Endothelial cell of umbilical vein (primary cell): Measurements from ENCODE around the gene SPPL2B. TPM values are rescaled to one million over a fixed set of nuclear protein-coding genes. Genes with fewer than 3 reads are reported as not detected.

Source experiments
- BruUV-seq: library from RNA; stranded (reverse); fragments of 400-500 nt; replicated peaks from 2 replicates; lab custom pipeline; 2021; lab: Mats Ljungman, UMichigan
- CTCF ChIA-PET: fragments of 300-600, 350-600 bp; sonication (Branson Sonifier 250); formaldehyde crosslinking; loops from one replicate; lab custom pipeline; 2021; ENCODE audit warnings: antibody characterized with exemption, inconsistent platforms; lab: Charles Lee
- POLR2A ChIA-PET: fragments of 300-600, 350-600 bp; sonication (Branson Sonifier 250); formaldehyde crosslinking; loops from one replicate; lab custom pipeline; 2021; ENCODE audit warnings: antibody characterized with exemption, inconsistent platforms; lab: Charles Lee
- DNase-seq: peaks from one replicate; pipeline ENCODE4 v3.0.0-alpha.2; 2011; ENCODE audit warnings: low read depth, low spot score
- FAIRE-seq: peaks from 2 replicates; lab custom pipeline; 2011; peaks lifted over from hg19 to GRCh38; lab: Jason Lieb, UNC
- H2AFZ ChIP-seq: 2 replicates; pipeline ENCODE4 v1.6.0; 2012; ENCODE audit warnings: low read depth, low read length, control low read depth, inconsistent platforms
- H3K27ac ChIP-seq: 2 replicates; pipeline ENCODE4 v1.5.1; 2011; ENCODE audit warnings: low read depth, mild to moderate bottlenecking, control low read depth, low read length, moderate library complexity; ENCODE audit not compliant: insufficient read depth
- H3K27me3 ChIP-seq, 2 experiments: 2 replicates each; pipeline versions ENCODE4 v1.6.0 to v1.6.1; 2011; ENCODE audit warnings: low read length in 2 of 2, mixed read lengths in 1 of 2; ENCODE audit not compliant: control insufficient read depth in 2 of 2, insufficient read depth in 2 of 2
- H3K36me3 ChIP-seq, 2 experiments: 2 replicates in 1 of 2; 3 replicates in 1 of 2; pipeline ENCODE4 v1.5.1; 2011; ENCODE audit warnings: low read length in 2 of 2, mild to moderate bottlenecking in 1 of 2, moderate library complexity in 1 of 2; ENCODE audit not compliant: control insufficient read depth in 2 of 2, insufficient read depth in 2 of 2; ENCODE audit errors: extremely low read depth in 1 of 2
- H3K4me1 ChIP-seq: 3 replicates; pipeline ENCODE4 v1.5.1; 2011; ENCODE audit warnings: mild to moderate bottlenecking, low read length; ENCODE audit not compliant: control insufficient read depth, insufficient read depth; ENCODE audit errors: extremely low read depth
- H3K4me2 ChIP-seq: 2 replicates; pipeline ENCODE4 v1.6.1; 2011; ENCODE audit warnings: low read length, control low read depth, mixed read lengths; ENCODE audit not compliant: insufficient read depth
- H3K4me3 ChIP-seq, 3 experiments: fragments of 200-600 bp in 1 of 3; sonication (generic), shearing (Covaris generic) in 1 of 3; replicated peaks in 1 of 3; 2 replicates each; pipeline ENCODE4 v1.5.1; 2011 to 2016; ENCODE audit warnings: control low read depth in 3 of 3, low read length in 3 of 3, mild to moderate bottlenecking in 2 of 3, inconsistent platforms in 1 of 3, low read depth in 1 of 3, moderate library complexity in 1 of 3; ENCODE audit not compliant: insufficient read depth in 1 of 3
- H3K79me2 ChIP-seq: 2 replicates; pipeline ENCODE4 v1.6.0; 2012; ENCODE audit warnings: low read length, inconsistent platforms; ENCODE audit not compliant: control insufficient read depth, insufficient read depth
- H3K9ac ChIP-seq: replicated peaks from 2 replicates; pipeline ENCODE3; 2011; ENCODE audit warnings: low read length, control low read depth; ENCODE audit not compliant: insufficient read depth; ENCODE audit errors: extremely low read depth
- H3K9me1 ChIP-seq: replicated peaks from 3 replicates; pipeline ENCODE4 v1.6.0; 2011; ENCODE audit warnings: mild to moderate bottlenecking, low read length; ENCODE audit not compliant: control insufficient read depth, insufficient read depth; ENCODE audit errors: extremely low read depth
- H3K9me3 ChIP-seq: replicated peaks from 2 replicates; pipeline ENCODE4 v1.5.1; 2012; ENCODE audit warnings: low read length, inconsistent platforms; ENCODE audit not compliant: control insufficient read depth, insufficient read depth
- H4K20me1 ChIP-seq: replicated peaks from 2 replicates; pipeline ENCODE3; 2011; ENCODE audit warnings: mild to moderate bottlenecking, low read length; ENCODE audit not compliant: control insufficient read depth, insufficient read depth; ENCODE audit errors: extremely low read depth
- CTCF ChIP-seq, 2 donors: IDR thresholded peaks; 1 replicate in 1 of 2; 2 replicates in 1 of 2; pipeline ENCODE4 v1.5.1; 2011; ENCODE audit warnings: low read length in 2 of 2, mild to moderate bottlenecking in 2 of 2, moderate library complexity in 2 of 2, control low read depth in 1 of 2, inconsistent platforms in 1 of 2, low read depth in 1 of 2; ENCODE audit not compliant: insufficient read depth in 1 of 2; ENCODE audit errors: extremely low read depth in 1 of 2
- EZH2 ChIP-seq: IDR thresholded peaks from 2 replicates; pipeline ENCODE4 v1.6.1; 2012; ENCODE audit warnings: borderline replicate concordance, low read depth, mild to moderate bottlenecking, moderate library complexity, low read length, inconsistent platforms; ENCODE audit not compliant: severe bottlenecking
- FOS ChIP-seq: IDR thresholded peaks from 2 replicates; pipeline ENCODE4 v1.6.1; 2011; ENCODE audit warnings: mild to moderate bottlenecking, low read length, moderate library complexity, borderline replicate concordance; ENCODE audit not compliant: insufficient read depth
- GATA2 ChIP-seq: IDR thresholded peaks from 2 replicates; pipeline ENCODE4 v1.7.0; 2011; ENCODE audit warnings: low read depth, mild to moderate bottlenecking, moderate library complexity, mixed read lengths, low read length; ENCODE audit not compliant: insufficient read length, insufficient read depth
- JUN ChIP-seq: IDR thresholded peaks from 2 replicates; pipeline ENCODE4 v1.6.1; 2011; ENCODE audit warnings: borderline replicate concordance, low read depth; ENCODE audit not compliant: insufficient read length, insufficient read depth
- MAX ChIP-seq: IDR thresholded peaks from 2 replicates; pipeline ENCODE4 v1.6.1; 2011; ENCODE audit not compliant: insufficient read depth, insufficient read length
- MYC ChIP-seq: IDR thresholded peaks from one replicate; pipeline ENCODE4 v1.6.1; 2011; ENCODE audit warnings: mild to moderate bottlenecking, low read depth, low read length
- POLR2A ChIP-seq: IDR thresholded peaks from 2 replicates; pipeline ENCODE4 v1.6.1; 2012; ENCODE audit warnings: low read depth, mild to moderate bottlenecking, control low read depth, low read length
- POLR2AphosphoS5 ChIP-seq: IDR thresholded peaks from 2 replicates; pipeline ENCODE4 v1.6.1; 2012; ENCODE audit warnings: low read depth, mild to moderate bottlenecking, control low read depth, low read length, moderate library complexity; ENCODE audit not compliant: insufficient read depth
- dilution Hi-C: fragments of 300-500 bp; cut with MboI; formaldehyde crosslinking; loops from one replicate; pipeline ENCODE4 v1.15.0; 2019; ENCODE audit warnings: low sequenced_read_pairs; ENCODE audit not compliant: extremely low pct_ligation_motif_present
- intact Hi-C: fragments of 100-400 bp; cut with micrococcal nuclease; formaldehyde crosslinking; loops from one replicate; pipeline ENCODE4 v1.10.0; 2022
- polyA plus RNA-seq, 4 experiments: library from polyadenylated mRNA; depleted of rRNA in 3 of 4; stranded (reverse) in 3 of 4; unstranded in 1 of 4; fragments of >200 nt; gene quantifications; 2 replicates each; pipeline versions ENCODE4 v1.2.1 to v1.2.3, GENCODE V29; 2011 to 2012; ENCODE audit warnings: missing spikeins in 1 of 4
- total RNA-seq: library from RNA; stranded (reverse); gene quantifications from 2 replicates; pipeline ENCODE4 v1.2.3, GENCODE V29; 2021

Gene SPPL2B
- total and polyA plus RNA-seq, 2 donors (not counting 3 experiments of a cell fraction or from before 2014, with no cell fraction given): 60.7 to 62.7 TPM

- H3K79me2 ChIP-seq: no peaks in the 10 kb centered on the region
- H3K36me3 ChIP-seq: no peaks in the 10 kb centered on the region
- H3K9me1 ChIP-seq: no peaks in the 10 kb centered on the region
- no peak overlapping the region for H3K27ac ChIP-seq
- no peak overlapping the region for H3K9ac ChIP-seq
- no peak for FAIRE-seq
- no peak overlapping the region for H3K4me2 ChIP-seq
- no peaks in the 10 kb centered on the region for H3K4me1 ChIP-seq
- no peaks in the 10 kb centered on the region for H4K20me1 ChIP-seq
- peaks cover under 1 to 10% of the 10 kb centered on the region in 2 experiments for H3K27me3 ChIP-seq
- dilution Hi-C loops: no loop called here
- POLR2A ChIA-PET: no interaction called here
- TF ChIP-seq MAX (no peak), MYC (no peak), POLR2AphosphoS5 (no peak), JUN (no peak), EZH2 (no peak), GATA2 (no peak), POLR2A (no peak), FOS (no peak), CTCF (IDR thresholded peaks at IDR 0.05; ENCODE audit: extremely low read depth in 1 of 2, insufficient read depth in 1 of 2, low read depth in 1 of 2, low read length in 2 of 2) (no peak)
- H3K9me3 ChIP-seq: peaks cover 2% of the 10 kb centered on the region
- CTCF ChIA-PET: interaction anchor here (1.2 to 3.0 kb wide), 5 partner anchors 10 to 294 kb away, joined by 3 to 36 read pairs (median 8); no protein-coding TSS in a partner anchor
- no peak overlapping the region for H3K4me3 ChIP-seq
- H2AFZ ChIP-seq: no peak overlapping the region
- no peak for DNase-seq
- intact Hi-C loops: loop anchor here (10.0 kb wide), 1 partner anchor 382 kb away; no protein-coding TSS in a partner anchor
- no TSS peak for BruUV-seq
Measured at GRCh38 chr19:2317300-2317699, 11.2 kb upstream of the SPPL2B start.
